OCI-LY1 (cell line): ENCODE data around the gene NUBP2.

Experiments
- H2AFZ ChIP-seq: fragments of 200-600 bp; sonication (generic), shearing (Covaris generic); 2 replicates; pipeline ENCODE4 v1.6.0; 2014; ENCODE audit warnings: antibody characterized with exemption, mild to moderate bottlenecking, low read length
- H3F3A ChIP-seq: fragments of 200-600 bp; sonication (generic), shearing (Covaris generic); 2 replicates; pipeline ENCODE4 v1.6.0; 2014; ENCODE audit warnings: mild to moderate bottlenecking, antibody characterized with exemption, low read length, moderate library complexity; ENCODE audit not compliant: insufficient read depth
- H3K27ac ChIP-seq: fragments of 200-600 bp; sonication (generic); 2 replicates; pipeline ENCODE4 v1.5.1; 2014; ENCODE audit warnings: low read length, mixed run types, mild to moderate bottlenecking, low read depth; ENCODE audit not compliant: poor library complexity, severe bottlenecking
- H3K27me3 ChIP-seq: fragments of 200-600 bp; sonication (generic); 2 replicates; pipeline ENCODE4 v1.6.0; 2014; ENCODE audit warnings: antibody characterized with exemption, mild to moderate bottlenecking, low read length, moderate library complexity; ENCODE audit not compliant: insufficient read depth
- H3K36me3 ChIP-seq: fragments of 200-600 bp; sonication (generic); 2 replicates; pipeline ENCODE4 v1.6.1; 2014; ENCODE audit warnings: mild to moderate bottlenecking, antibody characterized with exemption, low read length, moderate library complexity, mixed read lengths; ENCODE audit not compliant: insufficient read depth
- H3K4me1 ChIP-seq: fragments of 200-600 bp; sonication (generic); 2 replicates; pipeline ENCODE4 v1.5.1; 2014; ENCODE audit warnings: mild to moderate bottlenecking, low read length, moderate library complexity; ENCODE audit not compliant: insufficient read depth, severe bottlenecking
- H3K4me2 ChIP-seq: fragments of 200-600 bp; sonication (generic), shearing (Covaris generic); 2 replicates; pipeline ENCODE4 v1.6.1; 2014; ENCODE audit warnings: low read length
- H3K4me3 ChIP-seq: fragments of 200-600 bp; sonication (generic); 2 replicates; pipeline ENCODE4 v1.5.1; 2014; ENCODE audit warnings: low read length, low read depth, mild to moderate bottlenecking, mixed read lengths; ENCODE audit not compliant: poor library complexity, severe bottlenecking
- H3K79me2 ChIP-seq: fragments of 200-600 bp; shearing (Covaris generic); 2 replicates; pipeline ENCODE4 v1.6.1; 2016; ENCODE audit warnings: mixed run types, low read length, mixed read lengths; ENCODE audit not compliant: insufficient read depth
- H3K9ac ChIP-seq: fragments of 200-600 bp; sonication (generic), shearing (Covaris generic); 2 replicates; pipeline ENCODE4 v1.6.1; 2014; ENCODE audit warnings: mild to moderate bottlenecking, low read length, mixed read lengths
- H3K9me2 ChIP-seq: fragments of 200-600 bp; sonication (generic), shearing (Covaris generic); 2 replicates; pipeline ENCODE4 v1.6.1; 2014; ENCODE audit warnings: low read depth, mild to moderate bottlenecking, low read length, mixed read lengths
- H3K9me3 ChIP-seq: fragments of 200-600 bp; shearing (Covaris generic); 2 replicates; pipeline ENCODE4 v1.6.1; 2014; ENCODE audit warnings: low read length, mixed read lengths
- H4K20me1 ChIP-seq: fragments of 200-600 bp; sonication (generic), shearing (Covaris generic); 2 replicates; pipeline ENCODE4 v1.6.0; 2016; ENCODE audit warnings: mild to moderate bottlenecking, low read length; ENCODE audit not compliant: insufficient read depth
- EZH2 ChIP-seq: fragments of 200-600 bp; sonication (generic), shearing (Covaris generic); IDR thresholded peaks from 2 replicates; pipeline ENCODE4 v1.8.0; 2017; ENCODE audit warnings: borderline replicate concordance, mixed run types, mild to moderate bottlenecking, antibody characterized with exemption, low read length, moderate library complexity, mixed read lengths
- TF ChIP-seq, protein P1 (sequence below): fragments of 200-600 bp; sonication (generic), shearing (Covaris generic); IDR thresholded peaks from 2 replicates; pipeline ENCODE4 v1.5.1; 2017; ENCODE audit warnings: mild to moderate bottlenecking, antibody characterized with exemption, low read length, moderate library complexity, mixed read lengths

NUBP2 gene

DNA sequence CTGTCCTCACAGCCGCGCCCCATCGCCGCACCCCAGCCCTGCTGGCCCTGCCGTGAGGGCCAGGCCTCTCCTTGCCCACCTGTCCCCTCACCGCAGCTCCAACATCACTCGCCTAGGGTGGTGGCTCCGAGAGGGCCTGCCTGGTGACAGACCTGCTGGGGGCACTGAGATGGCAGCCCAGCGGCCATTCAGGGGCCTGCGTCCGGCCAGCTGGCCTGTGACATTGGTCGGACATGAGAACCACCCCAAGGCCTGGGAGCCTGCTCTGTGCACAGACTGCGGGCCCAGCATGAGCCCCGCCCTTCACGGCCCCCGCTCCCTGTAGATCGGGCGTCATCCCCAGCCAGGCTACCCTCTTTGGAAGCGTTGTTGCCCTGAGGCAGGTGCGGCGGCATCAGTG lies 23.2 kb upstream of the NUBP2 start:
- H3K9ac ChIP-seq: no peak overlapping the region
- TF ChIP-seq, protein P1, sequence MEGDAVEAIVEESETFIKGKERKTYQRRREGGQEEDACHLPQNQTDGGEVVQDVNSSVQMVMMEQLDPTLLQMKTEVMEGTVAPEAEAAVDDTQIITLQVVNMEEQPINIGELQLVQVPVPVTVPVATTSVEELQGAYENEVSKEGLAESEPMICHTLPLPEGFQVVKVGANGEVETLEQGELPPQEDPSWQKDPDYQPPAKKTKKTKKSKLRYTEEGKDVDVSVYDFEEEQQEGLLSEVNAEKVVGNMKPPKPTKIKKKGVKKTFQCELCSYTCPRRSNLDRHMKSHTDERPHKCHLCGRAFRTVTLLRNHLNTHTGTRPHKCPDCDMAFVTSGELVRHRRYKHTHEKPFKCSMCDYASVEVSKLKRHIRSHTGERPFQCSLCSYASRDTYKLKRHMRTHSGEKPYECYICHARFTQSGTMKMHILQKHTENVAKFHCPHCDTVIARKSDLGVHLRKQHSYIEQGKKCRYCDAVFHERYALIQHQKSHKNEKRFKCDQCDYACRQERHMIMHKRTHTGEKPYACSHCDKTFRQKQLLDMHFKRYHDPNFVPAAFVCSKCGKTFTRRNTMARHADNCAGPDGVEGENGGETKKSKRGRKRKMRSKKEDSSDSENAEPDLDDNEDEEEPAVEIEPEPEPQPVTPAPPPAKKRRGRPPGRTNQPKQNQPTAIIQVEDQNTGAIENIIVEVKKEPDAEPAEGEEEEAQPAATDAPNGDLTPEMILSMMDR: no peak
- TF ChIP-seq EZH2: no peak
- H3K9me3 ChIP-seq: no peaks in the 10 kb centered on the region
- H3K4me1 ChIP-seq: no peaks in the 10 kb centered on the region
- H3K27me3 ChIP-seq: no peaks in the 10 kb centered on the region
- no peak overlapping the region for H3K4me2 ChIP-seq
- no peaks in the 10 kb centered on the region for H4K20me1 ChIP-seq
- peaks cover 49% of the 10 kb centered on the region for H3K36me3 ChIP-seq
- no peak overlapping the region for H3K4me3 ChIP-seq
- H3K27ac ChIP-seq: no peak overlapping the region
- H3F3A ChIP-seq: no peaks in the 10 kb centered on the region
- H3K9me2 ChIP-seq: no peaks in the 10 kb centered on the region
- H3K79me2 ChIP-seq: no peaks in the 10 kb centered on the region
- H2AFZ ChIP-seq: no peak overlapping the region

DNA sequence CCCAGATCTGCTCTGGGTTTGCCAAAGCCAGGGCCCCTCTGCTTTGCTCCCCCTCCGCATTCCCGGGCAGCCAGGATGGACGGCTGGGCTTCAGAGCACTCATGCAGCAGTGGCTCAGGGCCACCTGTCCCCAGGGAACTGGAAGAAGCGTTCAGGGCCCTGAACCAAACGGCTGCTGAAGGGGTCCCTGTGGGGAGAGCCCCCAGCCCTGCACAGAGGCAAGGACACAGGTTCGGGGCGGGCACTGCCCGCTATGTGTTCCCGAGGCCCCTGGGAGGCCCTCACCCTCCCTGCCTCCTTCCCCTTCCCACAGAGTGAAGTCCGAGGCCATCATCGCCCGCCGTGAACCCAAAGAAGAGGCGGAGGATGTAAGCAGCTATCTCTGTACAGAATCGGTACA lies 21.8 kb upstream of the NUBP2 start:
- Histone ChIP-seq H3K27me3 (no peaks in the 10 kb centered on the region), H3K79me2 (no peaks in the 10 kb centered on the region), H3K9me3 (no peaks in the 10 kb centered on the region), H3K4me3 (no peak overlapping the region), H3F3A (no peaks in the 10 kb centered on the region), H3K4me2 (no peak overlapping the region), H2AFZ (no peak overlapping the region), H3K4me1 (no peaks in the 10 kb centered on the region), H3K36me3 (peaks cover 54% of the 10 kb centered on the region), H4K20me1 (no peaks in the 10 kb centered on the region), H3K9me2 (no peaks in the 10 kb centered on the region), H3K27ac (no peak overlapping the region), H3K9ac (no peak overlapping the region)
- TF ChIP-seq, protein P1: no peak
- no peak for TF ChIP-seq EZH2

DNA sequence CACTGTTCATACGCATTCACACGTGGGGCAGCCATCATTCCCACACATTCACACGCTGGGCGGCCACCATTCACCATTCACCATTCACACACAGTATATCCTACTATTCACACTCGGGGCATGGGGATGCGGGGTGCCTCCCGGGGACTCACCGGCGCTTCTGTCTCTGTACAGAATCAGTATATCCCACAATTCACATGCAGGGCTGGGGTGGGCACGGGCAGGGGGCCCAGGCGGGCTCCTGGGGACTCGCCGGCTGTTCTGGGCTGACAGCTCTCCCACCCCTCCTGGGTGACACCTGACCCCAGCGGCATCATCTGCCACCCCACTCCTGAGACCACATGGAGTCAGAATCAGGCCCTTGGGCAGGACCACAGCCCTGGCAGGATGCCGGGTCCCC lies 21.0 kb upstream of the NUBP2 start:
- Histone ChIP-seq H3K79me2 (no peaks in the 10 kb centered on the region), H3K9me2 (no peaks in the 10 kb centered on the region), H3K27ac (no peak overlapping the region), H4K20me1 (no peaks in the 10 kb centered on the region), H3K9me3 (no peaks in the 10 kb centered on the region), H3K4me3 (no peak overlapping the region), H3K27me3 (no peaks in the 10 kb centered on the region), H3K4me1 (no peaks in the 10 kb centered on the region), H2AFZ (no peak overlapping the region), H3F3A (no peaks in the 10 kb centered on the region), H3K36me3 (peaks cover 59% of the 10 kb centered on the region), H3K4me2 (no peak overlapping the region), H3K9ac (no peak overlapping the region)
- TF ChIP-seq EZH2: no peak
- TF ChIP-seq, protein P1: no peak
